Parathyroid adenoma (tissue), 2 donors: ENCODE data around the gene PLPP4.

Source experiments
- H2AFZ ChIP-seq: fragments of 300-600 bp; sonication (generic); one replicate; pipeline ENCODE4 v1.7.0; 2017; ENCODE audit warnings: antibody characterized with exemption, mild to moderate bottlenecking
- H3K27ac ChIP-seq: fragments of 300-600 bp; sonication (generic); one replicate; pipeline ENCODE4 v1.7.0; 2017
- H3K27me3 ChIP-seq: fragments of 300-600 bp; sonication (generic); one replicate; pipeline ENCODE4 v1.7.0; 2017; ENCODE audit warnings: low read length; ENCODE audit not compliant: control insufficient read depth, insufficient read depth
- H3K36me3 ChIP-seq: fragments of 300-600 bp; sonication (generic); one replicate; pipeline ENCODE4 v1.7.0; 2017; ENCODE audit warnings: low read length; ENCODE audit not compliant: control insufficient read depth, insufficient read depth
- H3K4me1 ChIP-seq: fragments of 300-600 bp; sonication (generic); one replicate; pipeline ENCODE4 v1.7.0; 2017; ENCODE audit warnings: control low read depth
- H3K4me2 ChIP-seq: fragments of 300-600 bp; sonication (generic); one replicate; pipeline ENCODE4 v1.7.0; 2017; ENCODE audit warnings: low read length
- H3K4me3 ChIP-seq: fragments of 300-600 bp; sonication (generic); one replicate; pipeline ENCODE4 v1.7.0; 2017; ENCODE audit warnings: low read depth, low read length
- H3K79me2 ChIP-seq: fragments of 300-600 bp; sonication (generic); one replicate; pipeline ENCODE4 v1.7.0; 2017; ENCODE audit warnings: control low read depth
- H3K9ac ChIP-seq: fragments of 300-600 bp; sonication (generic); one replicate; pipeline ENCODE4 v1.7.0; 2017; ENCODE audit warnings: mild to moderate bottlenecking
- H3K9me3 ChIP-seq: fragments of 300-600 bp; sonication (generic); one replicate; pipeline ENCODE4 v1.7.0; 2017; ENCODE audit warnings: low read length; ENCODE audit not compliant: control insufficient read depth
- CTCF ChIP-seq: fragments of 300-600 bp; sonication (generic); IDR thresholded peaks from one replicate; pipeline ENCODE4 v1.7.0; 2017; ENCODE audit warnings: antibody characterized with exemption, mild to moderate bottlenecking
- donor health status: primary hyperparathyroidism.

Gene PLPP4

GRCh38 chr10:120632942-120633341 is 175.9 kb downstream of the PLPP4 start:
- no peaks in the 10 kb centered on the region for H3K27me3 ChIP-seq
- no peaks in the 10 kb centered on the region for H3K79me2 ChIP-seq
- TF ChIP-seq CTCF, result no peak
- no peaks in the 10 kb centered on the region for H3K36me3 ChIP-seq
- H3K9me3 ChIP-seq, result no peaks in the 10 kb centered on the region
- no peak overlapping the region for H3K4me2 ChIP-seq
- H3K27ac ChIP-seq, result no peak overlapping the region
- no peak overlapping the region for H2AFZ ChIP-seq
- no peak overlapping the region for H3K9ac ChIP-seq
- no peaks in the 10 kb centered on the region for H3K4me1 ChIP-seq
- no peak overlapping the region for H3K4me3 ChIP-seq

- H3K9ac ChIP-seq, result no peak overlapping the region
- H3K36me3 ChIP-seq, result no peaks in the 10 kb centered on the region
- no peaks in the 10 kb centered on the region for H3K4me1 ChIP-seq
- no peaks in the 10 kb centered on the region for H3K9me3 ChIP-seq
- H2AFZ ChIP-seq, result no peak overlapping the region
- H3K79me2 ChIP-seq, result no peaks in the 10 kb centered on the region
- TF ChIP-seq CTCF, result no peak
- H3K4me3 ChIP-seq, result no peak overlapping the region
- H3K27ac ChIP-seq, result no peak overlapping the region
- H3K27me3 ChIP-seq, result no peaks in the 10 kb centered on the region
- H3K4me2 ChIP-seq, result no peak overlapping the region
These were observed 177.6 kb downstream of the PLPP4 start for GRCh38 chr10:120634659-120635058.
